ENCODE results near the gene FSTL5. TPM values are rescaled to one million over a fixed set of nuclear protein-coding genes. Genes with fewer than 3 reads are reported as not detected.

FSTL5 gene
- total and polyA plus RNA-seq, 9 of the 15 experiments (the other 6 are each of a cell fraction or from before 2014, with no cell fraction given): 0.09 to 3.1 (median 0.50) TPM; not detected in 1

DNA sequence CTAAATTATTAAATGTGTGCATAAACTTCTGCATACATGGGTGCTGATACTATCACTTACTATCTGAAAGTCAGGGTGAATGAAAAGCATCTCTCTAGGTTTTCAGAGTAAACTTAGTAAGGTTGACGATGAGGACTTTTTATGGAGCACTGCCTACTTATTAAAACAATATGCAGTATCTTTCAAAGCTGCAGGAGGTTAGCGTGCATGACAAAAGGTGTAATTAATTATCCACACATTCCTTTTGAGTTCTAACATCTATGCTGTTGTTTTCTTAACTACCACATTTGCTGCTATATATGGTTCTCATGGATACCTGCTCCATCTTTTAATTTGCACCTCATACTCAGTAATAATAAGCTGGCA lies 256.2 kb downstream of the FSTL5 start:
- no peak for DNase-seq (ENCODE audit: extremely low read depth in 1 of 4, low spot score in 3 of 4)
- Histone ChIP-seq H3K79me2 (ENCODE audit: control insufficient read depth, insufficient read depth, low read length) (no peaks in the 10 kb centered on the region), H3K27me3 (ENCODE audit: control insufficient read depth in 2 of 2, insufficient read depth in 2 of 2, low read length in 2 of 2) (no peaks in the 10 kb centered on the region), H3K9me3 (replicated peaks; ENCODE audit: control insufficient read depth, insufficient read depth, low read depth, low read length) (no peaks in the 10 kb centered on the region), H4K20me1 (replicated peaks; ENCODE audit: control insufficient read depth, insufficient read depth, low read length) (no peaks in the 10 kb centered on the region), H2AFZ (ENCODE audit: low read depth, low read length) (no peak overlapping the region), H3K9ac (ENCODE audit: insufficient read depth in 1 of 2, low read depth in 2 of 2, low read length in 2 of 2) (no peak overlapping the region), H3K36me3 (ENCODE audit: control insufficient read depth, insufficient read depth, low read length) (no peaks in the 10 kb centered on the region), H3K27ac (ENCODE audit: extremely low read depth, low read depth, low read length) (no peak overlapping the region), H3K9me1 (ENCODE audit: control insufficient read depth, insufficient read depth, low read length) (no peaks in the 10 kb centered on the region), H3K4me1 (replicated peaks in 1 of 2; ENCODE audit: control insufficient read depth in 2 of 2, insufficient read depth in 2 of 2, low read length in 2 of 2) (no peaks in the 10 kb centered on the region), H3K4me2 (ENCODE audit: insufficient read depth, low read length) (no peak overlapping the region), H3K4me3 (no peak overlapping the region)
- intact Hi-C loops (cut with micrococcal nuclease): no loop called here
- BruUV-seq (replicated peaks): no TSS peak
- in situ Hi-C loops (cut with MboI): no loop called here
- TF ChIP-seq ZNF507 (tag; conservative IDR thresholded peaks at IDR 0.05): no peak
- no peak for TF ChIP-seq NBN (IDR thresholded peaks at IDR 0.05; ENCODE audit: low read depth)
- TF ChIP-seq HMGN3 (IDR thresholded peaks at IDR 0.05; ENCODE audit: borderline replicate concordance, extremely low read depth, insufficient read length, low read depth, low read length): no peak
- TF ChIP-seq NCOA4 (IDR thresholded peaks at IDR 0.05; ENCODE audit: partially characterized antibody): no peak
- TF ChIP-seq, protein P1, sequence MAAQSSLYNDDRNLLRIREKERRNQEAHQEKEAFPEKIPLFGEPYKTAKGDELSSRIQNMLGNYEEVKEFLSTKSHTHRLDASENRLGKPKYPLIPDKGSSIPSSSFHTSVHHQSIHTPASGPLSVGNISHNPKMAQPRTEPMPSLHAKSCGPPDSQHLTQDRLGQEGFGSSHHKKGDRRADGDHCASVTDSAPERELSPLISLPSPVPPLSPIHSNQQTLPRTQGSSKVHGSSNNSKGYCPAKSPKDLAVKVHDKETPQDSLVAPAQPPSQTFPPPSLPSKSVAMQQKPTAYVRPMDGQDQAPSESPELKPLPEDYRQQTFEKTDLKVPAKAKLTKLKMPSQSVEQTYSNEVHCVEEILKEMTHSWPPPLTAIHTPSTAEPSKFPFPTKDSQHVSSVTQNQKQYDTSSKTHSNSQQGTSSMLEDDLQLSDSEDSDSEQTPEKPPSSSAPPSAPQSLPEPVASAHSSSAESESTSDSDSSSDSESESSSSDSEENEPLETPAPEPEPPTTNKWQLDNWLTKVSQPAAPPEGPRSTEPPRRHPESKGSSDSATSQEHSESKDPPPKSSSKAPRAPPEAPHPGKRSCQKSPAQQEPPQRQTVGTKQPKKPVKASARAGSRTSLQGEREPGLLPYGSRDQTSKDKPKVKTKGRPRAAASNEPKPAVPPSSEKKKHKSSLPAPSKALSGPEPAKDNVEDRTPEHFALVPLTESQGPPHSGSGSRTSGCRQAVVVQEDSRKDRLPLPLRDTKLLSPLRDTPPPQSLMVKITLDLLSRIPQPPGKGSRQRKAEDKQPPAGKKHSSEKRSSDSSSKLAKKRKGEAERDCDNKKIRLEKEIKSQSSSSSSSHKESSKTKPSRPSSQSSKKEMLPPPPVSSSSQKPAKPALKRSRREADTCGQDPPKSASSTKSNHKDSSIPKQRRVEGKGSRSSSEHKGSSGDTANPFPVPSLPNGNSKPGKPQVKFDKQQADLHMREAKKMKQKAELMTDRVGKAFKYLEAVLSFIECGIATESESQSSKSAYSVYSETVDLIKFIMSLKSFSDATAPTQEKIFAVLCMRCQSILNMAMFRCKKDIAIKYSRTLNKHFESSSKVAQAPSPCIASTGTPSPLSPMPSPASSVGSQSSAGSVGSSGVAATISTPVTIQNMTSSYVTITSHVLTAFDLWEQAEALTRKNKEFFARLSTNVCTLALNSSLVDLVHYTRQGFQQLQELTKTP (IDR thresholded peaks at IDR 0.05; ENCODE audit: low read depth in 1 of 2, partially characterized antibody in 2 of 2): no peak
- TF ChIP-seq ZFP36 (IDR thresholded peaks at IDR 0.05; ENCODE audit: low read depth, low read length, partially characterized antibody): no peak
- no peak for TF ChIP-seq ETV6 (IDR thresholded peaks at IDR 0.05; ENCODE audit: borderline replicate concordance in 1 of 2, low read depth in 2 of 2, low read length in 1 of 2)
- no peak for TF ChIP-seq ETV6 (CRISPR knock-in tag; IDR thresholded peaks at IDR 0.05; ENCODE audit: borderline replicate concordance)
- TF ChIP-seq TAF7 (tag; IDR thresholded peaks at IDR 0.05): no peak
- TF ChIP-seq, protein P2, sequence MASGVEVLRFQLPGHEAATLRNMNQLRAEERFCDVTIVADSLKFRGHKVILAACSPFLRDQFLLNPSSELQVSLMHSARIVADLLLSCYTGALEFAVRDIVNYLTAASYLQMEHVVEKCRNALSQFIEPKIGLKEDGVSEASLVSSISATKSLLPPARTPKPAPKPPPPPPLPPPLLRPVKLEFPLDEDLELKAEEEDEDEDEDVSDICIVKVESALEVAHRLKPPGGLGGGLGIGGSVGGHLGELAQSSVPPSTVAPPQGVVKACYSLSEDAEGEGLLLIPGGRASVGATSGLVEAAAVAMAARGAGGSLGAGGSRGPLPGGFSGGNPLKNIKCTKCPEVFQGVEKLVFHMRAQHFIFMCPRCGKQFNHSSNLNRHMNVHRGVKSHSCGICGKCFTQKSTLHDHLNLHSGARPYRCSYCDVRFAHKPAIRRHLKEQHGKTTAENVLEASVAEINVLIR (CRISPR knock-in tag; IDR thresholded peaks at IDR 0.05): no peak
- no peak for TF ChIP-seq TAF1 (IDR thresholded peaks at IDR 0.05; ENCODE audit: control insufficient read depth, extremely low read depth, insufficient read depth, low read length, severe bottlenecking)
- TF ChIP-seq SAFB2 (IDR thresholded peaks at IDR 0.05; ENCODE audit: borderline replicate concordance, low read depth, low read length, severe bottlenecking): no peak
- TF ChIP-seq COPS2 (conservative IDR thresholded peaks at IDR 0.05): no peak
- TF ChIP-seq MTA1 (IDR thresholded peaks at IDR 0.05; ENCODE audit: borderline replicate concordance): no peak
- no peak for TF ChIP-seq LARP7 (IDR thresholded peaks at IDR 0.05)
- no peak for TF ChIP-seq EZH2 (IDR thresholded peaks at IDR 0.05; ENCODE audit: borderline replicate concordance, low read depth, low read length)
- CTCF ChIA-PET (ENCODE audit: low intra/inter-chr PET ratio): no interaction called here
- ATAC-seq: no peak
- no peak for FAIRE-seq
- WGBS (ENCODE audit: insufficient coverage, low coverage, missing lambda C conversion rate): 0% methylated on average over 2 of the region's 2 CpGs
- POLR2A ChIA-PET: no interaction called here
